Muscle of back (tissue), 11 donors: ENCODE results near the gene ACR. TPM values are rescaled to one million over a fixed set of nuclear protein-coding genes. Genes with fewer than 3 reads are reported as not detected.
"Not testable (repeated sequence)": the region's sequence is repeated elsewhere in the genome, so short reads cannot be mapped to it uniquely, and the experiment has no call there.

Experiments
- DNase-seq, 3 donors: peaks; one replicate each; pipeline versions ENCODE4 v3.0.0 to v3.0.0-alpha.2; 2013
- polyA plus RNA-seq, 10 donors: library from polyadenylated mRNA; unstranded; fragments of 120-200 nt; gene quantifications; one replicate each; pipeline ENCODE4 v1.2.1, GENCODE V29; 2013; ENCODE audit not compliant: insufficient read length in 10 of 10

Gene ACR
- polyA plus RNA-seq, 10 donors: 0.19 to 0.62 (median 0.28) TPM; not detected in 3

- DNase-seq: no peak
These were observed 6.0 kb upstream of the ACR start for GRCh38 chr22:50731811-50732624.

GRCh38 chr22:50732681-50733080 lies 5.3 kb upstream of the ACR start:
- DNase-seq: no peak

GRCh38 chr22:50733521-50734342 lies 4.3 kb upstream of the ACR start:
- no peak for DNase-seq

GRCh38 chr22:50734343-50734771 lies 3.6 kb upstream of the ACR start:
- no peak for DNase-seq

GRCh38 chr22:50734986-50735738 lies 2.8 kb upstream of the ACR start:
- DNase-seq: no peak

- DNase-seq: no peak
These were observed 2.3 kb upstream of the ACR start for GRCh38 chr22:50735739-50736030.

GRCh38 chr22:50738649-50739227 lies 734 bp downstream of the ACR start:
- DNase-seq: no peak

- DNase-seq: no peak
These were observed 1.3 kb downstream of the ACR start for GRCh38 chr22:50739279-50739691.

- peak in 1 of 3 donors; percentile 0 for DNase-seq
These were observed 1.9 kb downstream of the ACR start for GRCh38 chr22:50739894-50740293.

GRCh38 chr22:50740714-50741113 lies 2.7 kb downstream of the ACR start:
- DNase-seq: not testable (repeated sequence)

GRCh38 chr22:50744424-50744823 lies 6.4 kb downstream of the ACR start:
- not testable (repeated sequence) for DNase-seq

- not testable (repeated sequence) for DNase-seq
These were observed 9.5 kb downstream of the ACR start for GRCh38 chr22:50747521-50747920.

GRCh38 chr22:50748630-50749029 lies 10.6 kb downstream of the ACR start:
- not testable (repeated sequence) for DNase-seq

GRCh38 chr22:50749302-50750074 lies 11.5 kb downstream of the ACR start:
- DNase-seq: not testable (repeated sequence)

GRCh38 chr22:50755251-50755650 lies 17.2 kb downstream of the ACR start:
- not testable (repeated sequence) for DNase-seq

- not testable (repeated sequence) for DNase-seq
These were observed 18.4 kb downstream of the ACR start for GRCh38 chr22:50756406-50756805.

GRCh38 chr22:50756949-50757491 lies 19.0 kb downstream of the ACR start:
- DNase-seq: peak in 1 of 3 donors; percentile 26

GRCh38 chr22:50759597-50760341 lies 21.8 kb downstream of the ACR start:
- DNase-seq: not testable (repeated sequence)

GRCh38 chr22:50761829-50762228 lies 23.8 kb downstream of the ACR start:
- not testable (repeated sequence) for DNase-seq

GRCh38 chr22:50764288-50764687 lies 26.3 kb downstream of the ACR start:
- DNase-seq: not testable (repeated sequence)
